ENCODE measurements around the gene CLDN1. TPM values are rescaled to one million over a fixed set of nuclear protein-coding genes. Genes with fewer than 3 reads are reported as not detected.

The CLDN1 gene
- total RNA-seq, 1 experiment from 2014 or later = 1.0 TPM

GRCh38 chr3:190359813-190360212, 37.6 kb upstream of the CLDN1 start:
- Histone ChIP-seq H4K8ac (replicated peaks; ENCODE audit: insufficient read length, low read depth, low read length) (no peak overlapping the region), H2BK15ac (ENCODE audit: low read depth, low read length) (no peak overlapping the region), H3T11ph (ENCODE audit: low read length) (no peak overlapping the region), H2AK5ac (ENCODE audit: insufficient read length, low read length) (no peak overlapping the region), H2BK5ac (ENCODE audit: insufficient read length, low read length) (no peak overlapping the region), H3K23ac (ENCODE audit: insufficient read length, low read depth, low read length) (no peak overlapping the region), H3K23me2 (ENCODE audit: insufficient read length, low read depth, low read length, poor library complexity, severe bottlenecking) (no peaks in the 10 kb centered on the region), H3K79me1 (ENCODE audit: insufficient read depth, low read depth, low read length, poor library complexity, severe bottlenecking) (no peaks in the 10 kb centered on the region), H3K18ac (ENCODE audit: insufficient read length, low read depth, low read length) (no peak overlapping the region), H3K27ac (ENCODE audit: insufficient read length, low read depth, low read length) (no peak overlapping the region), H4K91ac (ENCODE audit: insufficient read length, low read depth, low read length) (no peak overlapping the region), H4K5ac (ENCODE audit: insufficient read length, low read depth, low read length) (no peak overlapping the region), H3K9ac (ENCODE audit: extremely low read depth, insufficient read length, low read length) (no peak overlapping the region), H3K4ac (ENCODE audit: low read depth, low read length) (no peak overlapping the region), H3K27me3 (ENCODE audit: insufficient read depth, low read length) (no peaks in the 10 kb centered on the region), H2BK20ac (ENCODE audit: low read depth, low read length, poor library complexity, severe bottlenecking) (no peak overlapping the region), H3K14ac (ENCODE audit: insufficient read depth, low read length) (no peak overlapping the region), H3K56ac (ENCODE audit: insufficient read length, low read depth, low read length) (no peak overlapping the region), H3K79me2 (ENCODE audit: insufficient read depth, low read length) (no peaks in the 10 kb centered on the region), H2BK120ac (ENCODE audit: low read depth, low read length, poor library complexity, severe bottlenecking) (no peak overlapping the region), H3K9me3 (ENCODE audit: control insufficient read depth, low read depth, low read length) (no peaks in the 10 kb centered on the region), H3K4me2 (ENCODE audit: insufficient read depth, insufficient read length, low read length) (no peak overlapping the region), H4K20me1 (ENCODE audit: control insufficient read depth, insufficient read depth, insufficient read length) (no peaks in the 10 kb centered on the region), H3K4me1 (ENCODE audit: insufficient read depth, low read length) (no peaks in the 10 kb centered on the region; the same call in 1 of the 2 replicates), H2BK12ac (ENCODE audit: insufficient read length, low read depth, low read length) (no peak overlapping the region), H2AFZ (ENCODE audit: low read length) (no peak overlapping the region)
- H3K36me3 Mint-ChIP-seq (ENCODE audit: insufficient read depth in 1 of 3, low read depth in 3 of 3) = no peaks in the 10 kb centered on the region; a peak in 1 of 7 replicates
- no peaks in the 10 kb centered on the region for H3K27me3 Mint-ChIP-seq (ENCODE audit: low read depth)
- no peak overlapping the region for H3K4me3 Mint-ChIP-seq
- DNase-seq = no peak
- no peak for TF ChIP-seq CTCF (conservative IDR thresholded peaks at IDR 0.05)
- H3K27ac Mint-ChIP-seq = no peak overlapping the region
- no CpG with 5 or more reads among the region's 2 CpGs for WGBS (ENCODE audit: extremely low coverage, insufficient read length, low lambda C conversion rate)
- peaks cover 0 to 2% of the 10 kb centered on the region in 2 experiments; a peak in 2 of 5 replicates for H3K9me3 Mint-ChIP-seq
- peaks cover 30 to 31% of the 10 kb centered on the region in 2 experiments for H3K4me1 Mint-ChIP-seq

All from H9 (cell line).